ENCODE results near the gene NGB. TPM values are rescaled to one million over a fixed set of nuclear protein-coding genes. Genes with fewer than 3 reads are reported as not detected.

The NGB gene
- total and polyA plus RNA-seq, 4 experiments from 2014 or later: not detected

GRCh38 chr14:77224212-77224611 lies 46.8 kb downstream of the NGB start:
- intact Hi-C loops (cut with micrococcal nuclease): no loop called here
- Mint-ChIP-seq H3K27me3 (peaks cover 6 to 9% of the 10 kb centered on the region in 2 donors), H3K36me3 (peaks cover 0 to 4% of the 10 kb centered on the region in 2 donors), H3K4me3 (no peak overlapping the region), H3K9me3 (peaks cover 0 to 3% (median 0%) of the 10 kb centered on the region in 8 donors), H3K4me1 (peaks cover 0 to 5% (median 3%) of the 10 kb centered on the region in 4 donors), H3K27ac (no peak overlapping the region)
- Histone ChIP-seq H3K4me3 (ENCODE audit: low read length in 2 of 2) (no peak overlapping the region), H3K9me3 (ENCODE audit: control insufficient read depth in 1 of 2, low read length in 2 of 2) (no peaks in the 10 kb centered on the region), H3K4me1 (ENCODE audit: insufficient read depth, low read length) (no peaks in the 10 kb centered on the region), H3K36me3 (ENCODE audit: insufficient read depth, low read length) (no peaks in the 10 kb centered on the region), H3K27ac (ENCODE audit: low read depth, low read length) (no peak overlapping the region), H3K27me3 (ENCODE audit: insufficient read depth, low read length) (no peaks in the 10 kb centered on the region)
- POLR2A ChIA-PET (ENCODE audit: partially characterized antibody): no interaction called here
- DNase-seq: no peak
- CTCF ChIA-PET (ENCODE audit: partially characterized antibody): no interaction called here

- peaks cover 0 to 5% (median 2%) of the 10 kb centered on the region in 4 donors for H3K4me1 Mint-ChIP-seq
- H3K36me3 Mint-ChIP-seq: peaks cover 0 to under 1% of the 10 kb centered on the region in 2 donors
- intact Hi-C loops (cut with micrococcal nuclease): no loop called here
- Histone ChIP-seq H3K9me3 (ENCODE audit: control insufficient read depth in 1 of 2, low read length in 2 of 2) (no peaks in the 10 kb centered on the region), H3K4me3 (ENCODE audit: low read length in 2 of 2) (no peak overlapping the region), H3K27me3 (ENCODE audit: insufficient read depth, low read length) (no peaks in the 10 kb centered on the region), H3K27ac (ENCODE audit: low read depth, low read length) (no peak overlapping the region), H3K36me3 (ENCODE audit: insufficient read depth, low read length) (no peaks in the 10 kb centered on the region), H3K4me1 (ENCODE audit: insufficient read depth, low read length) (no peaks in the 10 kb centered on the region)
- H3K27me3 Mint-ChIP-seq: peaks cover 6% of the 10 kb centered on the region in 2 donors
- ChIA-PET CTCF (ENCODE audit: partially characterized antibody) (interaction anchor here (1.0 kb wide), 1 partner anchor 11 kb away, joined by 4 read pairs; no protein-coding TSS in a partner anchor), POLR2A (ENCODE audit: partially characterized antibody) (no interaction called here)
- peaks cover 0 to 3% (median 0%) of the 10 kb centered on the region in 8 donors for H3K9me3 Mint-ChIP-seq
- DNase-seq: no peak
- H3K4me3 Mint-ChIP-seq: no peak overlapping the region
- no peak overlapping the region for H3K27ac Mint-ChIP-seq
Measured at GRCh38 chr14:77222546-77223225, 48.3 kb downstream of the NGB start.

- Mint-ChIP-seq H3K27ac (no peak overlapping the region), H3K4me3 (no peak overlapping the region), H3K4me1 (peaks cover 0 to 4% (median 2%) of the 10 kb centered on the region in 4 donors), H3K27me3 (peaks cover 7 to 12% of the 10 kb centered on the region in 2 donors), H3K9me3 (peaks cover 0 to 3% (median 0%) of the 10 kb centered on the region in 8 donors), H3K36me3 (no peaks in the 10 kb centered on the region)
- Histone ChIP-seq H3K27ac (ENCODE audit: low read depth, low read length) (no peak overlapping the region), H3K4me1 (ENCODE audit: insufficient read depth, low read length) (no peaks in the 10 kb centered on the region), H3K9me3 (ENCODE audit: control insufficient read depth in 1 of 2, low read length in 2 of 2) (no peaks in the 10 kb centered on the region), H3K36me3 (ENCODE audit: insufficient read depth, low read length) (no peaks in the 10 kb centered on the region), H3K4me3 (ENCODE audit: low read length in 2 of 2) (no peak overlapping the region), H3K27me3 (ENCODE audit: insufficient read depth, low read length) (no peaks in the 10 kb centered on the region)
- no peak for DNase-seq
- CTCF ChIA-PET (ENCODE audit: partially characterized antibody): no interaction called here
- POLR2A ChIA-PET (ENCODE audit: partially characterized antibody): no interaction called here
- intact Hi-C loops (cut with micrococcal nuclease): no loop called here
Measured at GRCh38 chr14:77221241-77221871, 49.6 kb downstream of the NGB start.

GRCh38 chr14:77220246-77221017 lies 50.6 kb downstream of the NGB start:
- Histone ChIP-seq H3K4me1 (ENCODE audit: insufficient read depth, low read length) (no peaks in the 10 kb centered on the region), H3K36me3 (ENCODE audit: insufficient read depth, low read length) (no peaks in the 10 kb centered on the region), H3K27ac (ENCODE audit: low read depth, low read length) (no peak overlapping the region), H3K4me3 (ENCODE audit: low read length in 2 of 2) (no peak overlapping the region), H3K9me3 (ENCODE audit: control insufficient read depth in 1 of 2, low read length in 2 of 2) (no peaks in the 10 kb centered on the region), H3K27me3 (ENCODE audit: insufficient read depth, low read length) (no peaks in the 10 kb centered on the region)
- Mint-ChIP-seq H3K4me1 (peaks cover 0 to 4% (median 2%) of the 10 kb centered on the region in 4 donors), H3K4me3 (no peak overlapping the region), H3K9me3 (peaks cover 0 to 3% (median 0%) of the 10 kb centered on the region in 8 donors), H3K27me3 (peaks cover 12 to 18% of the 10 kb centered on the region in 2 donors), H3K27ac (no peak overlapping the region), H3K36me3 (no peaks in the 10 kb centered on the region)
- ChIA-PET CTCF (ENCODE audit: partially characterized antibody) (no interaction called here), POLR2A (ENCODE audit: partially characterized antibody) (no interaction called here)
- DNase-seq: no peak
- intact Hi-C loops (cut with micrococcal nuclease): no loop called here

- Mint-ChIP-seq H3K4me3 (no peak overlapping the region), H3K36me3 (no peaks in the 10 kb centered on the region), H3K27me3 (peaks cover 15 to 22% of the 10 kb centered on the region in 2 donors), H3K9me3 (peaks cover 0 to 3% (median 0%) of the 10 kb centered on the region in 8 donors), H3K27ac (no peak overlapping the region), H3K4me1 (peaks cover 0 to 4% (median 2%) of the 10 kb centered on the region in 4 donors)
- H3K27ac ChIP-seq (ENCODE audit: low read depth, low read length): no peak overlapping the region
- ChIA-PET POLR2A (ENCODE audit: partially characterized antibody) (no interaction called here), CTCF (ENCODE audit: partially characterized antibody) (no interaction called here)
- no peaks in the 10 kb centered on the region for H3K4me1 ChIP-seq (ENCODE audit: insufficient read depth, low read length)
- H3K4me3 ChIP-seq (ENCODE audit: low read length in 2 of 2): no peak overlapping the region
- no peaks in the 10 kb centered on the region for H3K36me3 ChIP-seq (ENCODE audit: insufficient read depth, low read length)
- no peaks in the 10 kb centered on the region for H3K9me3 ChIP-seq (ENCODE audit: control insufficient read depth in 1 of 2, low read length in 2 of 2)
- no peaks in the 10 kb centered on the region for H3K27me3 ChIP-seq (ENCODE audit: insufficient read depth, low read length)
- DNase-seq: no peak
- intact Hi-C loops (cut with micrococcal nuclease): no loop called here
Measured at GRCh38 chr14:77219591-77219990, 51.4 kb downstream of the NGB start.

- Histone ChIP-seq H3K4me3 (ENCODE audit: low read length in 2 of 2) (no peak overlapping the region), H3K27me3 (ENCODE audit: insufficient read depth, low read length) (no peaks in the 10 kb centered on the region), H3K9me3 (ENCODE audit: control insufficient read depth in 1 of 2, low read length in 2 of 2) (no peaks in the 10 kb centered on the region), H3K36me3 (ENCODE audit: insufficient read depth, low read length) (no peaks in the 10 kb centered on the region), H3K27ac (ENCODE audit: low read depth, low read length) (no peak overlapping the region), H3K4me1 (ENCODE audit: insufficient read depth, low read length) (no peaks in the 10 kb centered on the region)
- no peak for DNase-seq
- Mint-ChIP-seq H3K4me3 (no peak overlapping the region), H3K27me3 (peaks cover 17 to 21% of the 10 kb centered on the region in 2 donors), H3K36me3 (no peaks in the 10 kb centered on the region), H3K4me1 (peaks cover 0 to 4% (median 0%) of the 10 kb centered on the region in 4 donors), H3K9me3 (peaks cover 0 to under 1% (median 0%) of the 10 kb centered on the region in 8 donors), H3K27ac (no peak overlapping the region)
- POLR2A ChIA-PET (ENCODE audit: partially characterized antibody): no interaction called here
- CTCF ChIA-PET (ENCODE audit: partially characterized antibody): no interaction called here
- intact Hi-C loops (cut with micrococcal nuclease): no loop called here
Measured at GRCh38 chr14:77217551-77217950, 53.5 kb downstream of the NGB start.

All from CD4-positive, alpha-beta memory T cell (primary cell).